ENCODE results near the gene ULBP3. TPM values are rescaled to one million over a fixed set of nuclear protein-coding genes. Genes with fewer than 3 reads are reported as not detected.
"Not testable (repeated sequence)": the region's sequence is repeated elsewhere in the genome, so short reads cannot be mapped to it uniquely, and the experiment has no call there.

Gene ULBP3
- total and polyA plus RNA-seq, 7 donors, result 0.15 to 0.67 (median 0.36) TPM

- DNase-seq (no peak), ATAC-seq (no peak)
- Histone ChIP-seq H3K4me1 (no peaks in the 10 kb centered on the region), H3K36me3 (ENCODE audit: insufficient read depth in 1 of 2, low read depth in 1 of 2) (no peaks in the 10 kb centered on the region), H3K9me3 (no peaks in the 10 kb centered on the region), H3K27me3 (ENCODE audit: insufficient read depth in 3 of 3, low read length in 2 of 3) (no peaks in the 10 kb centered on the region), H3K4me3 (no peak overlapping the region), H3K27ac (no peak overlapping the region)
- intact Hi-C loops (cut with DNase I), result loop anchor here in 1 of 2 donors (10.0 kb wide), 1 partner anchor 740 kb away; no protein-coding TSS in a partner anchor
- WGBS, 3 donors, result 66 to 73% (median 67%) methylated on average over 2 of the region's 2 CpGs
- no peak for TF ChIP-seq CTCF (IDR thresholded peaks at IDR 0.05)
Observed at GRCh38 chr6:150075034-150075421, 6.1 kb upstream of the ULBP3 start.

- H3K4me1 ChIP-seq; H3K27ac ChIP-seq; H3K9me3 ChIP-seq; ATAC-seq; H3K27me3 ChIP-seq (ENCODE audit: insufficient read depth in 3 of 3, low read length in 2 of 3); DNase-seq; H3K36me3 ChIP-seq (ENCODE audit: insufficient read depth in 1 of 2, low read depth in 1 of 2); H3K4me3 ChIP-seq: not testable (repeated sequence)
- intact Hi-C loops (cut with DNase I), result loop anchor here in 1 of 2 donors (10.0 kb wide), 1 partner anchor 740 kb away; no protein-coding TSS in a partner anchor
- WGBS, 3 donors, result 82 to 88% (median 86%) methylated on average over 4 of the region's 4 CpGs
Observed at GRCh38 chr6:150074396-150075033, 5.6 kb upstream of the ULBP3 start.

- H3K4me3 ChIP-seq, result no peak overlapping the region
- no peak overlapping the region for H3K27ac ChIP-seq
- DNase-seq, result peak; percentile 79 to 84
- TF ChIP-seq CTCF (IDR thresholded peaks at IDR 0.05), result no peak
- no peaks in the 10 kb centered on the region for H3K27me3 ChIP-seq (ENCODE audit: insufficient read depth in 3 of 3, low read length in 2 of 3)
- intact Hi-C loops (cut with DNase I), result loop anchor here in 1 of 2 donors (10.0 kb wide), 1 partner anchor 743 kb away; no protein-coding TSS in a partner anchor
- peaks cover 6% of the 10 kb centered on the region for H3K4me1 ChIP-seq
- WGBS, 3 donors, result 41 to 67% (median 42%) methylated on average over 7 to 8 of the region's 8 CpGs
- H3K36me3 ChIP-seq (ENCODE audit: insufficient read depth in 1 of 2, low read depth in 1 of 2), result no peaks in the 10 kb centered on the region
- no peaks in the 10 kb centered on the region for H3K9me3 ChIP-seq
- ATAC-seq, result peak; percentile 50 to 77 (median 68)
Observed at GRCh38 chr6:150072201-150072600, 3.3 kb upstream of the ULBP3 start.

GRCh38 chr6:150070236-150070818, 1.4 kb upstream of the ULBP3 start:
- no peak overlapping the region for H3K4me3 ChIP-seq
- 90 to 96% (median 92%) methylated on average over 3 of the region's 3 CpGs for WGBS, 3 donors
- H3K27me3 ChIP-seq (ENCODE audit: insufficient read depth in 3 of 3, low read length in 2 of 3), result no peaks in the 10 kb centered on the region
- TF ChIP-seq CTCF (IDR thresholded peaks at IDR 0.05), result no peak
- H3K4me1 ChIP-seq, result peaks cover 6% of the 10 kb centered on the region
- intact Hi-C loops (cut with DNase I), result loop anchor here in 1 of 2 donors (10.0 kb wide), 1 partner anchor 744 kb away; no protein-coding TSS in a partner anchor
- no peak for ATAC-seq
- DNase-seq, result no peak
- no peaks in the 10 kb centered on the region for H3K9me3 ChIP-seq
- no peaks in the 10 kb centered on the region for H3K36me3 ChIP-seq (ENCODE audit: insufficient read depth in 1 of 2, low read depth in 1 of 2)
- H3K27ac ChIP-seq, result no peak overlapping the region

- no peak for DNase-seq
- intact Hi-C loops (cut with DNase I), result loop anchor here in 1 of 2 donors (10.0 kb wide), 1 partner anchor 745 kb away; no protein-coding TSS in a partner anchor
- Histone ChIP-seq H3K27me3 (ENCODE audit: insufficient read depth in 3 of 3, low read length in 2 of 3) (no peaks in the 10 kb centered on the region), H3K4me3 (peak overlapping the region; percentile 73), H3K36me3 (ENCODE audit: insufficient read depth in 1 of 2, low read depth in 1 of 2) (no peaks in the 10 kb centered on the region), H3K9me3 (no peaks in the 10 kb centered on the region), H3K27ac (peak overlapping the region; percentile 63), H3K4me1 (peaks cover 6% of the 10 kb centered on the region)
- WGBS, 3 donors, result 79 to 86% (median 83%) methylated on average over 11 of the region's 11 CpGs
- ATAC-seq, result no peak
- TF ChIP-seq CTCF (IDR thresholded peaks at IDR 0.05), result no peak
Observed at GRCh38 chr6:150069706-150070105, 785 bp upstream of the ULBP3 start.
